ENCODE data around the gene ZNF205.

The ZNF205 gene

DNA sequence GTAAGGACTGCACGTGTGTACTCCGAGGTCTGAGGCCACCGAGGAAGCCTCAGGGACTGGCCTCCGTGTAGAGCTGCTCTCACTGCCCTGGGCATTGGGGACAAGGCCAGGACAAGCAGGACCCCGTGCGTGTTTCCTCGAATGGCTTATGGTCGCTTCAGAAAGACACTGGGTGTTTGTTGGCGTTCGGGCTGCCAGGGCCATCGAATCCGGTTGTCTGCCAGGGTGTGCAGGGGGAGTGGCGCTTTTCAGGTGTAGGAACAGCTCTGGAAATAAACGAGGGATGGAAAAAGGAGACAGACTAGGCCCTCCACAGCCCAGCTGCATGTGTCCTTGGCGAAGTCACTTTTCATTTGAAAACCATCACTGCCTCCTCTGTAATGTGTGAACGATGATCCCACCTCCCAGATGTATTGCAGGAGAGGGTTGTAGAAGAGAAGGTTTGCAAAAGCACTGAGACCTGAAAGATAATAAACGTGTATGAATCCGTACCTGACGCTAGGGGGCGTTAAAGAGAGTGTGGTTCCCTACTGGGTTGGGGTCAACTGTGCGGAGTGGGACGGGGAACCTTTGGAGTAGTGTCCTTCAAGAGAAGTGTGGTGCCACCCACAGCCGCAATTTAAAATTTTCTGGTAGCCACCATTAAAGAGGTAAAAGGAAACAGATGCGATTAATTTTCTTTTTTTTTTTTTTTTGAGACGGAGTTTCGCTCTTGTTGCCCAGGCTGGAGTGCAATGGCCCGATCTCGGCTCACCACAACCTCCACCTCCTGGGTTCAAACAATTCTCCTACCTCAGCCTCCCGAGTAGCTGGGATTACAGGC is 11.2 kb upstream of the ZNF205 start:
- DNase-seq: peak in 1 of 51 donors; percentile 4

GRCh38 chr16:3101841-3102470 is 10.4 kb upstream of the ZNF205 start:
- DNase-seq: no peak

- peak; percentile 15 to 94 (median 83) for DNase-seq
These were observed 6.0 kb upstream of the ZNF205 start for GRCh38 chr16:3106205-3106928.

- DNase-seq: peak in 3 of 51 donors; percentile 11 to 25 (median 13)
These were observed 642 bp downstream of the ZNF205 start for GRCh38 chr16:3112881-3113574.

DNA sequence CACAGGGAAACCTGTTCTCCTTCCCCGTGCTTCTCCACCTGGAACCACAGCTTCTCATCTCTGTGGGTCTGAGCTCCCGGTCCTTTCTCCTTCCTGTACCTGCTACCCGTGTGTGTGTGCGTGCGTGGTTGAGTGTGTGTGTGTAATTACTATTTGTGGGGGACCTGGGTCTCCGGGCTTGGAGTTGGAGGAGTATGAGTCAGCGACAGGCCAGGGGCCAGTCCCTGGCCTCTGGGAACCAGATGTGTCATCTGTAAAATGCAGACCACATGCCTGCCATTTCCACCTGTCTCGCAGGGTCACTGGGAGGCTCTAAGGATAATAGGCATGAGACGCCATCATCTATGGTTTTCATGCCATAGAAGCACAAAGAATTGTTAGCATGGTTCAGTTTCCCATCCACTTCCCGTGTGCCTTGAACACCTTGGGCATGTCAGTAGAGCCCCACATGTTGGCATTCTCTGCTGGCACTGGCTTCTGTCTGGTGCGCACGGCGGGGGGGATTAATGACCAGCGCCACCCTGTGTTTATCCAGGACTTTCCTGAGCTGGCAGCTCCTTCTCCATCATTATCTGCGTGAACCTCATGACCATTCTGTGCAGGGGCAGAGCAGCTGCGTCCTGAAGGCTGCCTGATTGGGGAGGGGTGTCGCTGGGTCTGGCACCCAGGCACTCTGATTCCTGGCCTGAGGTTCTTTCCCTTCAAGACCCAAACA is 1.5 kb downstream of the ZNF205 start:
- no peak for DNase-seq

GRCh38 chr16:3115003-3115402 is 2.6 kb downstream of the ZNF205 start:
- DNase-seq: no peak

DNA sequence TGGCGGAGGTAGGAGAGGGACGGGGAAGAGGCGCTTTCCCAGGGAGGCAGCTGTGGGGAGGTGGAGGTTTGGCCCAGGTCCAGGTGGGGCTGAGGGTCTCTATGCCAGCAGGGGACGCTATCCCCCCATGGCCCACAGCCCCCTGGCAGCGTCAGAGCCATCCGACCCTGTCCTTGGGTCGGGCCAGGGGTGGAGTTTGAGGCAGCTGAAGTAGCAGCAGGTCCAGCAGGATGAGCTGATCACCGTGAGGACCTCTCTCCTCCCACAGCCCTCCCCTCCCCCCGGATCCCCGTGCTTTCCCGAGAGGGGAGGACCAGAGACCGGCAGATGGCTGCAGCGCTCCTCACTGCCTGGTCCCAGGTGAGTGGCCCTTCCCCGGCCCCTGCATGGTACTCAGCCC is 3.2 kb downstream of the ZNF205 start:
- no peak for DNase-seq

DNA sequence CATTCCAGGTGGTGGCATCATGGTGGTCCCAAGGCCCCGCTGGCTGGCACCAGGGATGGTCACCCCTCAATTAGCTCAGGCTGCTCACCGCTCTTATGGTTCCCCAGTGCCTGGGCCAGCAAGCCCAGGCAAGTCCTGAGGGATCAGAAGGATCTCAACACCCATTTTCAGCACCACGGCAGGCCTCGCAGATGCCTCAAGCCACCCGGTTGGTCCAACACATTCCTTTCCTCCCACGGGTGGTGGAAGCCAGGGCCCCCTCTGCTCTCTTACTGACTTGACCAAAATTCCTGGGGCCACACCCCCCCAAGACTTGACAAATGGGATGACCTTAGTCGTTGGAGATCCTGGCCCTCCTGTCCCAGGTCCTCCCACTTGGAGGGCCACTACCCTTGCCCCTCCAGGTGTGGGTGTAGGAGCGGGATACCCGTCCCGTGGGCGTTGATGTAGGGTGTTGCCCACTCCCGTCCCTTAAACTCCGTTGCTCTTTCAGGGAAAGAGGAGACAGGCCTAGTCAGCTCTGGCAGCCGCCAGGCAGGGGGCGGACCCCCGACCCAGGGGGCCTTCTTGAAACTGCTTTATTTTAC is 5.9 kb downstream of the ZNF205 start:
- no peak for DNase-seq

- no peak for DNase-seq
These were observed 6.5 kb downstream of the ZNF205 start for GRCh38 chr16:3118846-3119245.

- DNase-seq: no peak
These were observed 6.9 kb downstream of the ZNF205 start for GRCh38 chr16:3119286-3119685.

GRCh38 chr16:3119701-3120408 is 7.5 kb downstream of the ZNF205 start:
- no peak for DNase-seq

- DNase-seq: no peak
These were observed 8.0 kb downstream of the ZNF205 start for GRCh38 chr16:3120435-3120834.

- DNase-seq: peak in 1 of 51 donors; percentile 2
These were observed 9.6 kb downstream of the ZNF205 start for GRCh38 chr16:3121851-3122467.

DNA sequence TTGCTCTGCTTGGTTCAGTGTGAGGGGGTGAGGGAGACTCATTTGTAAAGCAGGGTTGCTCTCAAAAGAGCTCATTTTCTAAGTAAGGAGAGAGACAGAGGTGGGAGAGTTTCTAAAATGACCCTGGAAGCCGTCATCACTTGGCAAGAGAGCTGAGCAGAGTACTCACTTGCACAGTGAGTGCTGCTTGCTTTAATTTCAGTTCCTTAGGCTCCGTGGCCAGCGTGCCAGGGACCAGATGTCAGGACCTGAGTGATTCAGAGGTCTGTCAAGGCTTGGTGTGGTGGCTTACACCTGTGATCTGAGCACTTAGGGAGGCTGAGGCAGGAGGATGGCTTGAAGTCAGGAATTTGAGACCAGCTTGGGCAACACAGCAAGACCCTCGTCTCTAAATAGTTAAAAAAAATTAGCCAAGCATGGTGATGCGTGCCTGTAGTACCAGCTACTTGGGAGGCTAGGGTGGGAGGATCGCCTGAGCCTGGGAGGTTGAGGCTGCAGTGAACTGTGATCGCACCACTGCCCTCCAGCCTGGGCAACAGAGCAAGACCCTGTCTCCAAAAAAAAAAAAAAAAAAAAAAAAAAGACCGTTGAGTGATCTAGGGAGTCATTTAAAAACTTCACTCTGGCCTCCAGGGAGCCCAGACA is 10.7 kb downstream of the ZNF205 start:
- DNase-seq: peak in 1 of 51 donors; percentile 10

GRCh38 chr16:3123986-3124886 is 11.8 kb downstream of the ZNF205 start:
- peak; percentile 48 to 97 (median 92) for DNase-seq

DNA sequence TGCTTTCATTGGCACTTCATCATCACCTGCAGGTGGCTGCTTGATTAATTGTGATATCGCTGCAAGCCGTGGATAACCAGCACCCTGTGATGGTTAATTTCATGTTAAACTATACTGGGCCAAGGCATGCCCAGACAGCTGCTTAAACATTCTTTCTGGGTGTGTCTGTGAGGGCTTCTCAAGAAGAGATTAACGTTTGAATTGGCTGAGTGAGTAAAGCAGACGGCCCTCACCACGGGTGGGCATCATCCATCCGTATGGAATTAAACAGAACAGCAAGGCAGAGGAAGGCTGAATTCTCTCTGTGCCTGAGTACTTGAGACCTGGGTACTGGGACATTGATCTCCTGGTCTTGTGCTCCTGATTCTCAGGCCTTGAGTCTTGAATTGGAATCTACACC is 15.4 kb downstream of the ZNF205 start:
- DNase-seq: no peak

All from hypothalamus (tissue), 51 donors.